ENCODE results near the gene ENAH. TPM values are rescaled to one million over a fixed set of nuclear protein-coding genes. Genes with fewer than 3 reads are reported as not detected.
A peak's percentile ranks its signal among the peaks of the same experiment; 100 is the strongest.
"Not testable (repeated sequence)": the region's sequence is repeated elsewhere in the genome, so short reads cannot be mapped to it uniquely, and the experiment has no call there.

Gene ENAH
- 100 to 1,000 TPM in 1 of 4 donors, 10 to 100 TPM in 3; 22.9 to 109 (median 78.3) TPM for total RNA-seq

- no peaks in the 10 kb centered on the region for H3K4me1 ChIP-seq
- DNase-seq: peak; percentile 85 to 86
- TF ChIP-seq CTCF (IDR thresholded peaks at IDR 0.05): peak in 2 of 4 experiments; percentile 2 to 22
- TF ChIP-seq POLR2A (IDR thresholded peaks at IDR 0.05): peak; percentile 86 to 98
Observed at GRCh38 chr1:225652729-225653462, at the start of gene ENAH. TSS of gene ENAH (minus strand) at chr1:225653123. CDS start at chr1:225652690, 433 bp downstream.

GRCh38 chr1:225700889-225701465, 48.1 kb upstream of the ENAH start:
- Histone ChIP-seq H3K4me1 (no peaks in the 10 kb centered on the region), H3K9me3 (no peaks in the 10 kb centered on the region), H3K27me3 (no peaks in the 10 kb centered on the region), H3K27ac (no peak overlapping the region), H3K4me3 (no peak overlapping the region), H3K36me3 (no peaks in the 10 kb centered on the region)
- intact Hi-C loops (cut with DNase I; ENCODE audit: low total_unique reads): no loop called here
- no peak for TF ChIP-seq CTCF (IDR thresholded peaks at IDR 0.05)
- no peak for TF ChIP-seq POLR2A (IDR thresholded peaks at IDR 0.05)
- DNase-seq: no peak

More at GRCh38 chr1:225652729-225653462, at the start of gene ENAH:
- intact Hi-C loops (cut with DNase I; ENCODE audit: low total_unique reads): loop anchor here (10.0 kb wide), 1 partner anchor 122 kb away; the partner anchor contains the start of gene SRP9
- H3K4me3 ChIP-seq: peak within 1 kb of the TSS; percentile 79 to 89
- no peaks in the 10 kb centered on the region for H3K36me3 ChIP-seq
- no peaks in the 10 kb centered on the region for H3K27me3 ChIP-seq
- no peaks in the 10 kb centered on the region for H3K9me3 ChIP-seq
- peak within 1 kb of the TSS; percentile 99 to 100 for H3K27ac ChIP-seq

GRCh38 chr1:225700164-225700821, 47.4 kb upstream of the ENAH start:
- TF ChIP-seq CTCF (IDR thresholded peaks at IDR 0.05) (no peak), POLR2A (IDR thresholded peaks at IDR 0.05) (no peak)
- H3K9me3 ChIP-seq: no peaks in the 10 kb centered on the region
- H3K27me3 ChIP-seq: no peaks in the 10 kb centered on the region
- H3K4me3 ChIP-seq: no peak overlapping the region
- no peak for DNase-seq
- intact Hi-C loops (cut with DNase I; ENCODE audit: low total_unique reads): no loop called here
- H3K27ac ChIP-seq: no peak overlapping the region
- no peaks in the 10 kb centered on the region for H3K4me1 ChIP-seq
- H3K36me3 ChIP-seq: no peaks in the 10 kb centered on the region

GRCh38 chr1:225699336-225699735, 46.4 kb upstream of the ENAH start:
- Histone ChIP-seq H3K36me3 (no peaks in the 10 kb centered on the region), H3K9me3 (no peaks in the 10 kb centered on the region), H3K27me3 (no peaks in the 10 kb centered on the region), H3K4me1 (no peaks in the 10 kb centered on the region), H3K4me3 (no peak overlapping the region), H3K27ac (no peak overlapping the region)
- intact Hi-C loops (cut with DNase I; ENCODE audit: low total_unique reads): no loop called here
- DNase-seq: no peak
- no peak for TF ChIP-seq CTCF (IDR thresholded peaks at IDR 0.05)
- TF ChIP-seq POLR2A (IDR thresholded peaks at IDR 0.05): no peak

GRCh38 chr1:225698194-225698593, 45.3 kb upstream of the ENAH start:
- DNase-seq; intact Hi-C loops (cut with DNase I; ENCODE audit: low total_unique reads); H3K4me3 ChIP-seq; H3K27me3 ChIP-seq; H3K36me3 ChIP-seq; H3K9me3 ChIP-seq; H3K4me1 ChIP-seq; H3K27ac ChIP-seq: not testable (repeated sequence)

Data from uterus (tissue), 4 donors.